ENCODE measurements around the gene MX1.

MX1 gene

DNA sequence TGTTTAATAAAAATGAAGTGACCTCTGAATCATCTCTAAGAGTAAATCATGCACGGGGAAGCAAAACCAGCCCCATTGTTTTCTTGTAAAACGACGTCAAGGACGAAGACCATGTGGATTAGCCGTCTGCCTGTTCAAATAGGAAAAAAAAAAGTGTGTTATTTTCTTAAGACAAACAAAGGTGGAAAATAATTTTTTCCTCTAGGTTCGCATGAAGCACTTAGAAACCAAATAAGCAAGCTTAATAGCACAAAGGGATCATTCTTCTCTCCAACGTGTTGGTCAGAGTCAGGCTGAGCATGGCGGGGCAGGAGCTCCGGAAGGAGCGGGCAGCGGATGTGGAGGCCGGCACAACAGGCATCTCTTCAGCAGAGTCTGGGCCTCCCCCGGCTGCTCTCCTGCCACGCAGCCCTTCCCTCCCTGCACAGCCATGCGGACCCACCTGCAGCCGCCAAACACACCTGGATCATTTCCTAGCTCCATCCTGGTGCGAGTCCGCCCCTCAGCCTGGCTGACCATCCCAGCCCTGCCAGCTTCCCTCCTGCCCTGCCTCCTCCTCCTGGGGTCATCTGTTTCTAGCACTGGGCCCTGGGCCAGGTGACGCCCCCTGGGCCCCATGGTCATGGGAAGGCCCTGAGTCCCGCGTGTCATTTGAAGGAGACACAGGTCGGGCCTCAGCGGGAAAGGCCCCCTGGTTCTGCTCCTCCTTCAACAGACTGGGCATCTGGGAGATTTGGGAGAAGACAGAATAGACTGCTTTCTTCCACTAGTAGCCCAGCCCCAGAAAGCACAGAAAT, 40.2 kb downstream of the MX1 start:
- DNase-seq = no peak

GRCh38 chr21:41470054-41470453, 44.0 kb downstream of the MX1 start:
- DNase-seq = no peak

DNA sequence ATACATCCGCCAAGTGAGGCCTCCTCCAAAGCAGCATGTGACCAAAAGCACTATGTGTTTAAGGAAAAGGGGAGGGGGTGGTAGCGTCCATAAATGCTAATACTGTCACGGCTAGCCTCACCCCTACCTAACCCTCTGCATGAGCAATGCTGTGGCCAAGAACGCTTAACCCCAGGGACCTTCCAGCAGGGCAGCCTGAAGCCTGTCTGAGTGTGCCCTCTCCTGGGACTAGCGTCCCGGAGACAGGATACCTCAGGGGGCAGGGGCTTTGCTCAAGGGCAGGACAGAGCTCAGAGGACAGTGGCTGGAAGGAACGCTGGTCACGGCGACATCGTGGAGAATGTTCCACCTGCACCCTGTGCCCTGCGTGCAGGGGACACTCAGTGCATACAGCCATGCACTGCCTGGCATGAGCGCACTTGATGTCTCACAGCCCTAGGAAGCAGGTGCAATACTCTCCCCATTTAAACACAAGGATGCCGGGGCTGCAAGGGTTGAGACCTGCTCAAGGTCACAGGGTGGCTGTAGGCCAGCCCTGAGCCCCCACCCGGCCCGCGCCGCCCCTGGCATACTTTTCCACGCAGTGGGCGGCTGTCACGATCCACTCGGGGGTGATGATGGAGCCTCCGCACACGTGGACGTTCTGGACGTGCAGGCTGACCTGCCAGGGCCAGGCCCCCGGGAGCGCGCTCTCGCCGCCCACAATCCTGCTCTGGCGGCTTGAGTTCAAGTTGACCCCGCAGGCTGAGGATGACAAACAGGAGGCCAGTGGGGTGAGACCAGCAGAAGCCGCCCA, 46.9 kb downstream of the MX1 start:
- no peak for DNase-seq

GRCh38 chr21:41475714-41476420, 49.8 kb downstream of the MX1 start:
- no peak for DNase-seq

GRCh38 chr21:41477641-41478318, 51.7 kb downstream of the MX1 start:
- no peak for DNase-seq

- no peak for DNase-seq
Measured at GRCh38 chr21:41478319-41479177, 52.5 kb downstream of the MX1 start.

DNA sequence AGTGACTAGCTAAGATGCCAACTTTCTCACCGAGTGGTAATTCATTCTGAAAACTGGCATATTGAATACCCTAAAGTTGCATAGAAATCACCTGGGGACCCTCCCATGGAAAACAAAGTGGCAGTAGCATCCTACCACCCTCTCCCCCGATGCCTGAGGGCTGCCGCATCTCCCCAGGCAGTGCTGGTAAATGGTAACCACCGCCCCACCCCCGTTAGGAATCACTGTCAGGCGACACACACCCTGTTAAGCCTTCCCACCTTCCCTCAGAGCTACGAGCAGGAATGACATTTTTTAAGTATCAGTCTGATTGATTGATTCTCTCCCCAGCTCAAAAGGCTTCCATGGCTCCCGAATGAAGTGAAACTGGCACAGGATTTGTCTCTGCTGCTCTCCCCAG, 53.6 kb downstream of the MX1 start:
- no peak for DNase-seq

DNA sequence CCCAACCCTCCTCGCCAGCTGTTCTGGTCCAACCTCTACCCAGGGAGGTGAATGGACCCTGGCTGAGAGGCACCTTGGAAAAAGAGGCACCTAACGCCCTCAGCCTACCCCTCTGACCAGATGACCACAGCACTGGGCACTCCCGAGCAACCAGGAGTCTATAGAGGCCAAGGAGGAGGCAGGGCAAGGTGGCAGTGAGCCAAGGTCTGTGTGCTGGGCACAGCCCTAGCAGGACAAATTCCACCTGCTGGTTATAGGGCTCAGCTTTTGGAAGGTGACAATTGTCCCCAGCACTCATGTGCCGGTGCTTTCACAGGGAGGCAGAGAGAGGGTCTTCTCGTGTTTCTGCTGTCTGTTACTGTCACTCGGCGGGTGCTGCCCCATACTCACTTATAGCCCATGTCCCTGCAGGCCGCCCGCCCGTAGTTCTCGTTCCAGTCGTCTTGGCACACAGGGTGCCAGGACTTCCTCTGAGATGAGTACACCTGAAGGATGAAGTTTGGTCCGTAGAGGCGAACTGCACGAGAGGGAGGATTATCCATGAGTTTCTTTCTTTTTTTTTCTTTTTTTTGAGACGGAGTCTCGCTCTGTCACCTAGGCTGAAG, 54.1 kb downstream of the MX1 start:
- DNase-seq = no peak

GRCh38 chr21:41481191-41481590, 55.2 kb downstream of the MX1 start:
- no peak for DNase-seq

DNA sequence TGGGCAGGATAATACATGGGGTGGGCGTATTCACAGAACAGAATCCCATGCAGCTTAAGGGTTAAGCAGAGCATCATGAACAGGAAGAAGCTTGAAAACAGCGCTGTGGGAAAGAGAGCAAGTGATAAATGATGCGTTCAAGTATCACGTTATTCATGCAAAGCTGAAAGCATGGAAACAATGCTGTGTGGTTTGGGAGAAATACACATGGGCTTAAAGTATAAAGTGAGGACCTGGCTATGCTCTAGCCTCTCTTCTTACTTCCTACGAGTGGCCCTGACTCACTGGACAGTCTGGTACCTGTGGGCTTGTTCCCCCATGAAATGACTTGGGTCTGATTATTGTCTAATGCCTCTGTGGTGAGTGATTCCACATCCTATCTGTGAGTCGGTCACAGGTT, 56.3 kb downstream of the MX1 start:
- DNase-seq = no peak

GRCh38 chr21:41482980-41483379, 56.9 kb downstream of the MX1 start:
- no peak for DNase-seq

- DNase-seq = no peak
Measured at GRCh38 chr21:41483415-41483814, 57.4 kb downstream of the MX1 start.

GRCh38 chr21:41483973-41484372, 57.9 kb downstream of the MX1 start:
- no peak for DNase-seq

GRCh38 chr21:41487082-41487481, 61.0 kb downstream of the MX1 start:
- DNase-seq = no peak

DNA sequence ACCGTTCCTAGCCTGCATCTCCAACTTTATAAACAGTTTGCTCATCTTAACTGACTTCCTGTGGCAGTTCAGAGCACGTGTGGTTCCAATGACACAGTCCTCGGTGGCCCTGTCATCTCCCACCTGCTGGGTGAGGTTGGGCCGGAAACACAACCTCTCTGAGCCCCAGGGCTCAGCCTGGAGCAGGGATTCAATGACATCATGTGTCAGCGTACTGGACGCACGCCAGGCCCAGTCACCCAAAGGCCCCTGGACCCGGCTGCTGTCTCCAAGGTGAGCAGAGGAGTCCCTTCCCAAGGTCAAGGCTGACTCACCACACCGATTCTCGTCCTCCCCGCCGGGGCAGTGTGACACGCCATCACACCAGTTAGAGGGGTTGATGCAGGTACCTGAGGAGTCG, 62.0 kb downstream of the MX1 start:
- DNase-seq = no peak

- DNase-seq = no peak
Measured at GRCh38 chr21:41489329-41489728, 63.3 kb downstream of the MX1 start.

GRCh38 chr21:41490330-41490729, 64.3 kb downstream of the MX1 start:
- no peak for DNase-seq

DNA sequence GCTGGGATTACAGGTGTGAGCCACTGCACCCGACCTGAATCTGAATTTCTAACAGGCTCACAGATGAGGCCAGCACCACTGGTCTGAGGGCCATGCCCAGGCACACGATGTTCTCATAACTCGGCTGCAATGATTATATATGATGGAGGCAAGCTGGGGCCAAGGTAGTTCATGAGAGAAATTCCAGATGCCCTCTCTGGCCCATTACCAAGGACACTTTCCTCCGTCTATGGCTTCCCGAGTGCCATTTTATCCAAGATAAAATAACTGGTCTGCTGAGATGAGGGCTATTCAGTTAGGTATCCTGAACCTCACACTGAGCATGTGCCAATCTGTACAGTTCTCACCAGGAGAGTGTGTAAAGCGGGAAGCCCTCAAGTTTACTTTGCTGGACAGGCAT, 65.4 kb downstream of the MX1 start:
- DNase-seq = no peak

GRCh38 chr21:41494242-41494641, 68.2 kb downstream of the MX1 start:
- DNase-seq = no peak

DNA sequence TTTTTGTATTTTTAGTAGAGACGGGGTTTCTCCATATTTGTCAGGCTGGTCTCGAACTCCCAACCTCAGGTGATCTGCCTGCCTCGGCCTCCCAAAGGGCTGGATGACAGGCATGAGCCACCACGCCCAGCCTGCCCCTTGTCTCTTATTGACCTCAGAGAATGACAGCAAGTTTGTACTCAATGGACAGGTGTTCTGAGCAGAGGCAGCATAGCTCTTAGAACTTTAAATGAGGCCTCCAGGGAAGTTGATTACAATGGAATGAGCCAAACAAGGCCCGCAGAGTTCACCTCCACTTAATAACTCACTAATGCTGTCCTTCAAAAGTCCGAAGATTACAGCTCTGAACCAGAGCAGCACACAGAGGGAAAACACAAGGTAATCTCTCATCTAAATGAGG, 71.0 kb downstream of the MX1 start:
- no peak for DNase-seq

DNA sequence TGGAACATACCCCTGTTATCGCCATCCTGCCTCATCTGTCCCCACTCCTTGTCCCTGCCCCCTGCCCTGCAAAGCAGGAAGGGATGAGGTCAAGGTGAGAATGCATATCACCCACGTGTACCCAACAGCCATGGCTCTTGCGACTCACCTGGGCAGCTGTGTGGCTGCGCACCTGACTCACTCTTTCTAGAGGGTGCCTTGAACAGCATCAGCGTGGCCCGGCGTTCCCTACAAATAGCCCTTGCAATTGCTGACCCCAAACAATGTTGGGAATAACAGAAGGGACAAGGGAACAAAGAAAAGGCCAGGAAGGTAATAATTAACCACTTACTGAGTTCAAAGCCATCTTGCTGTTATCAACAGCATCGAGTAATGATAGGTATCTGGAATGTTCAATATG, 71.7 kb downstream of the MX1 start:
- DNase-seq = no peak

GRCh38 chr21:41499920-41500319, 73.9 kb downstream of the MX1 start:
- no peak for DNase-seq

Measured in stimulated activated naive CD4-positive, alpha-beta T cell (primary cell).